ENCODE data around the gene OLFML2B. TPM values are rescaled to one million over a fixed set of nuclear protein-coding genes. Genes with fewer than 3 reads are reported as not detected.
A peak's percentile ranks its signal among the peaks of the same experiment; 100 is the strongest.

The OLFML2B gene
- total RNA-seq, 1 donor from 2014 or later, result 29.7 TPM

- peaks cover 20 to 38% (median 20%) of the 10 kb centered on the region in 3 donors for H3K4me1 ChIP-seq (ENCODE audit: control insufficient read depth in 3 of 3, insufficient read depth in 3 of 3, low read length in 3 of 3)
- H3K27ac ChIP-seq (ENCODE audit: low read depth, low read length), result peak overlapping the region; percentile 31
- H3K9me3 ChIP-seq (ENCODE audit: control insufficient read depth in 3 of 3, low read length in 3 of 3), result no peaks in the 10 kb centered on the region
- H3K36me3 ChIP-seq (ENCODE audit: control insufficient read depth in 3 of 3, insufficient read depth in 3 of 3, low read length in 3 of 3), result peaks cover 0 to 3% (median 2%) of the 10 kb centered on the region in 3 donors
- H3K4me3 ChIP-seq (ENCODE audit: low read length in 3 of 3), result no peak overlapping the region
- no peaks in the 10 kb centered on the region for H3K27me3 ChIP-seq (ENCODE audit: control insufficient read depth in 3 of 3, insufficient read depth in 3 of 3, low read length in 3 of 3)
- no peak overlapping the region for H3K9ac ChIP-seq (ENCODE audit: low read depth in 1 of 3, low read length in 3 of 3)
Observed at GRCh38 chr1:161946071-161946987, 77.3 kb downstream of the OLFML2B start.

- Histone ChIP-seq H3K9ac (ENCODE audit: low read depth in 1 of 3, low read length in 3 of 3) (no peak overlapping the region), H3K4me1 (ENCODE audit: control insufficient read depth in 3 of 3, insufficient read depth in 3 of 3, low read length in 3 of 3) (peaks cover 19 to 33% (median 20%) of the 10 kb centered on the region in 3 donors), H3K27me3 (ENCODE audit: control insufficient read depth in 3 of 3, insufficient read depth in 3 of 3, low read length in 3 of 3) (no peaks in the 10 kb centered on the region), H3K4me3 (ENCODE audit: low read length in 3 of 3) (no peak overlapping the region), H3K36me3 (ENCODE audit: control insufficient read depth in 3 of 3, insufficient read depth in 3 of 3, low read length in 3 of 3) (peaks cover 0 to 3% (median 2%) of the 10 kb centered on the region in 3 donors), H3K27ac (ENCODE audit: low read depth, low read length) (no peak overlapping the region), H3K9me3 (ENCODE audit: control insufficient read depth in 3 of 3, low read length in 3 of 3) (no peaks in the 10 kb centered on the region)
Observed at GRCh38 chr1:161945306-161946060, 78.2 kb downstream of the OLFML2B start.

DNA sequence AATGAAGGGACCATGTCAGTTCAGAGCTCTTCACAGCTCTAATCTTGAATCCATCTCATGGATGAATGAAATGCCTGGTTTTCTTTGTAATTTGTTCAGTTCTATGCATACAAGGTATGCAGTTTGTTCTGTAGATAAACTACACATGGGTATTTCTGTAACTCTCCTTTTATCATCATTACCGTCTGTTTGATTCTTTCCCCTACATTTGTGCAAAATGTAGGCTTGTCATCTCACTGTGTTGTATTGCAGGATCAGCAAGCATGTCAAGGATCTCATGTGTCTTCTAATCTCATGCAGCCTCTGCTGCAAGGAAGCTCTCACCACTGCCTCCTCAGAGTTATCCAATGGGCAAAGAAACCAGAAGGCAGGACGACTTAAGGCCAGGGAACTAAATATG lies 79.3 kb downstream of the OLFML2B start:
- H3K4me1 ChIP-seq (ENCODE audit: control insufficient read depth in 3 of 3, insufficient read depth in 3 of 3, low read length in 3 of 3), result peaks cover 9 to 23% (median 11%) of the 10 kb centered on the region in 3 donors
- no peaks in the 10 kb centered on the region for H3K27me3 ChIP-seq (ENCODE audit: control insufficient read depth in 3 of 3, insufficient read depth in 3 of 3, low read length in 3 of 3)
- H3K9ac ChIP-seq (ENCODE audit: low read depth in 1 of 3, low read length in 3 of 3), result no peak overlapping the region
- no peak overlapping the region for H3K4me3 ChIP-seq (ENCODE audit: low read length in 3 of 3)
- peaks cover 2 to 4% (median 3%) of the 10 kb centered on the region in 3 donors for H3K36me3 ChIP-seq (ENCODE audit: control insufficient read depth in 3 of 3, insufficient read depth in 3 of 3, low read length in 3 of 3)
- H3K9me3 ChIP-seq (ENCODE audit: control insufficient read depth in 3 of 3, low read length in 3 of 3), result no peaks in the 10 kb centered on the region
- no peak overlapping the region for H3K27ac ChIP-seq (ENCODE audit: low read depth, low read length)

DNA sequence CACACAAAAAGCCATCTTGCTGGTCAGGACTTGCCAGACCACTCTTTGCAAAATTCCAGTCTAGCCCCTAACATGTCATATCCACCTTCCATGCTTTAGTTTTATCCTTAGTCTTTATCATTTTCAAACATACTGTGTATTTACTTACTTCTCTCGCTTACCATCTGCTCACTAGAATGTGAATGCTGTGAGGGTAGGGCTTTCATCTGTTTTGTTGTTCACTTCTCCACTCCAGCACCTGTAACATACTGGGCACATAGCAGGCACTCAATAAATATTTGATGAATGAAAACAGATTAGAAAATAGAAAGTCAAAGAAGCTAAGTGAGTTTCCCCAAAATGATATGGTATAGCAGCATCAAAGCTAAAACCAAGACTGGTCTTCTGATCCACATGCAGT lies 79.9 kb downstream of the OLFML2B start:
- Histone ChIP-seq H3K9ac (ENCODE audit: low read depth in 1 of 3, low read length in 3 of 3) (no peak overlapping the region), H3K4me3 (ENCODE audit: low read length in 3 of 3) (no peak overlapping the region), H3K9me3 (ENCODE audit: control insufficient read depth in 3 of 3, low read length in 3 of 3) (no peaks in the 10 kb centered on the region)

DNA sequence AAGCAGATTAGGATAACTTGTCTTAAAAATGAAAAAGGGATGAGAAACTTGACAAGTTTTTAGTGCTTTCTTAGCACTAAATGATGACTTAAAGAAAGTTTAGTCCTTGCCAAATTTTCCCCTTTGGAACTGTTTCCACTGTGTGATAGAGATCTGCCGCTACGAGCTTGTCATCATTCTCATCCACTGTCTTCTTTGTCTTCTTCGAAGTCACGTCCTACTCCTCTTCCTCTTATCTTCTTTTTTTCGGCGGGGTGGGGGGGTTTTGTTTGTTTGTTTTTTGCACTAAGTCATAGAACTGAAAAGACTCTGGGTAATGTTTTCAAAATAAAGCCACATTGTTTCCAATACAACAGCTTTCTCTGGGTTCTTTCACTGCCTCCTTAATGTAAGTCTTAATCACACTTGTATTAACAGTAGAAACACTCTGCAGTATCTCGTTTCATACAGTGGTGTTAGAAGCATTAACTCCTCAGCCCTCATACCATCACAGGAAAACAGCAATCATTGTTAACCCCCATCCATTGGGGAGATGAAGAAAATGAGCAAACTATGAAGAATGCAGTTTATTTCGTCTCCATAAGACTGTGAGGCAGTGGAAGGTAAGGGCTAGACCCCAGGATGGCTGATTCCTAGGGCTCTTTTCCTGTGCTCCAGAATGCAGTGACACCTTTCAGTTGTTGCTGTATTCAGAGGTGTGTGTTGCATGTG lies 81.8 kb downstream of the OLFML2B start:
- Histone ChIP-seq H3K27ac (ENCODE audit: low read depth, low read length) (no peak overlapping the region), H3K9ac (ENCODE audit: low read depth in 1 of 3, low read length in 3 of 3) (no peak overlapping the region), H3K4me1 (ENCODE audit: control insufficient read depth in 3 of 3, insufficient read depth in 3 of 3, low read length in 3 of 3) (peaks cover 0 to 12% (median 3%) of the 10 kb centered on the region in 3 donors), H3K27me3 (ENCODE audit: control insufficient read depth in 3 of 3, insufficient read depth in 3 of 3, low read length in 3 of 3) (no peaks in the 10 kb centered on the region), H3K9me3 (ENCODE audit: control insufficient read depth in 3 of 3, low read length in 3 of 3) (no peaks in the 10 kb centered on the region), H3K36me3 (ENCODE audit: control insufficient read depth in 3 of 3, insufficient read depth in 3 of 3, low read length in 3 of 3) (peaks cover 2 to 4% (median 3%) of the 10 kb centered on the region in 3 donors), H3K4me3 (ENCODE audit: low read length in 3 of 3) (no peak overlapping the region)

More for the DNA sequence above, 79.9 kb downstream of the OLFML2B start:
- H3K27ac ChIP-seq (ENCODE audit: low read depth, low read length), result no peak overlapping the region
- H3K36me3 ChIP-seq (ENCODE audit: control insufficient read depth in 3 of 3, insufficient read depth in 3 of 3, low read length in 3 of 3), result peaks cover 2 to 4% (median 3%) of the 10 kb centered on the region in 3 donors
- peaks cover 3 to 16% (median 5%) of the 10 kb centered on the region in 3 donors for H3K4me1 ChIP-seq (ENCODE audit: control insufficient read depth in 3 of 3, insufficient read depth in 3 of 3, low read length in 3 of 3)
- H3K27me3 ChIP-seq (ENCODE audit: control insufficient read depth in 3 of 3, insufficient read depth in 3 of 3, low read length in 3 of 3), result no peaks in the 10 kb centered on the region

DNA sequence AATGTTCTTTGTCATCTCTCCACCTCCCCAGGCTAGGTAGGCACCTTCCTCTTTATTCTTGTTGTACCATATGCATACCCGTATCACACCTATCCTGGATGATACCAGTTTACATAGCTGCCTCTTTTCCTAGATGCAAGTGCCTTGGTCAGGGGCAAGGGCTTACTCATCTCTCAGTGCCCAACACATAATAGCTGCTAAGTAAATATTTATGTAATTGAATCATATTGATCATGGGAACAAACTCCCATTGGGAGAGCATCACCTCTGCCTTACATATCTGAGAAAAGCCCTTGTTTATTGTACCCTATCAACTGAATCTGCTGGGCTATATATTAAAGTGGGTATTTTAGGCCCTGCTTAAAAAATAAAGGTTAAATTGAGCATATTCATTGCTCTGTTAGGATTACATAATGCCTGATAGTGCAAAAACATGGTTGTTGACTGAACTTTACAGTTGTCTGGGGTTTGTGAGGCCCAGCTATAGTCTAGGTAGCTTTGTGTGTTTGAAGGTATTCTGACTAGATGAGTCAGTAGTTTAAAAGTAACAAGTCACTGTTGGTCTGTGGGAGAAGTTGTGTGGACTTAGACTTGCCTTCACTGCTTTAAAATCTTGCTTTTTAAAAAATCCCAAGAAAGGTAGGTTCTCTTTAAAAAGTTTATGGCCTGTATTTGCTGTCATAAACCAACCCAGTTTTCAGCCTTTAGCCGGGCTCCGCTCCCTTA lies 82.6 kb downstream of the OLFML2B start:
- Histone ChIP-seq H3K9ac (ENCODE audit: low read depth in 1 of 3, low read length in 3 of 3) (no peak overlapping the region), H3K4me3 (ENCODE audit: low read length in 3 of 3) (no peak overlapping the region), H3K27me3 (ENCODE audit: control insufficient read depth in 3 of 3, insufficient read depth in 3 of 3, low read length in 3 of 3) (no peaks in the 10 kb centered on the region), H3K9me3 (ENCODE audit: control insufficient read depth in 3 of 3, low read length in 3 of 3) (no peaks in the 10 kb centered on the region), H3K36me3 (ENCODE audit: control insufficient read depth in 3 of 3, insufficient read depth in 3 of 3, low read length in 3 of 3) (peaks cover 2 to 6% (median 3%) of the 10 kb centered on the region in 3 donors), H3K27ac (ENCODE audit: low read depth, low read length) (no peak overlapping the region), H3K4me1 (ENCODE audit: control insufficient read depth in 3 of 3, insufficient read depth in 3 of 3, low read length in 3 of 3) (peaks cover 0 to 12% (median under 1%) of the 10 kb centered on the region in 3 donors)

DNA sequence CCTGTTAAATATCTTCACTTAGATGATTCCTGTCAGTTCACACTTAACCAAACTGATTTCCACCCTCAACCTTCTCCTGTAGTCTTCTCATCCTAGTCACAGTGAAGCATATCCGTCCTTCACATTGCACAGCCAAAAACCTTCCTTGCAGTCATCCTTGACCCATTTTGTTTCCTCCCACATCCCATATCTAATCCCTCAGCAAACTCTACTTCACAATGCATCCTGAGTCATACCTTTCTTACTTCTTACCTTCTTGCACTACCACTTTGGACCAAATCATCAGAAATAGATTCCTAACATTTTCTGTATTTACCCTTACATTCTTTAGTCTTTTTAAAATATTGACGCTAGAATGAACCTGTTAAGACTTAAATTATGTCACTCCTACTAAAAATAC lies 86.9 kb downstream of the OLFML2B start:
- no peak overlapping the region for H3K4me3 ChIP-seq (ENCODE audit: low read length in 3 of 3)
- H3K27me3 ChIP-seq (ENCODE audit: control insufficient read depth in 3 of 3, insufficient read depth in 3 of 3, low read length in 3 of 3), result no peaks in the 10 kb centered on the region
- no peaks in the 10 kb centered on the region for H3K4me1 ChIP-seq (ENCODE audit: control insufficient read depth in 3 of 3, insufficient read depth in 3 of 3, low read length in 3 of 3)
- no peak overlapping the region for H3K9ac ChIP-seq (ENCODE audit: low read depth in 1 of 3, low read length in 3 of 3)
- peaks cover 0 to 6% (median 0%) of the 10 kb centered on the region in 3 donors for H3K36me3 ChIP-seq (ENCODE audit: control insufficient read depth in 3 of 3, insufficient read depth in 3 of 3, low read length in 3 of 3)
- H3K27ac ChIP-seq (ENCODE audit: low read depth, low read length), result no peak overlapping the region
- H3K9me3 ChIP-seq (ENCODE audit: control insufficient read depth in 3 of 3, low read length in 3 of 3), result no peaks in the 10 kb centered on the region

DNA sequence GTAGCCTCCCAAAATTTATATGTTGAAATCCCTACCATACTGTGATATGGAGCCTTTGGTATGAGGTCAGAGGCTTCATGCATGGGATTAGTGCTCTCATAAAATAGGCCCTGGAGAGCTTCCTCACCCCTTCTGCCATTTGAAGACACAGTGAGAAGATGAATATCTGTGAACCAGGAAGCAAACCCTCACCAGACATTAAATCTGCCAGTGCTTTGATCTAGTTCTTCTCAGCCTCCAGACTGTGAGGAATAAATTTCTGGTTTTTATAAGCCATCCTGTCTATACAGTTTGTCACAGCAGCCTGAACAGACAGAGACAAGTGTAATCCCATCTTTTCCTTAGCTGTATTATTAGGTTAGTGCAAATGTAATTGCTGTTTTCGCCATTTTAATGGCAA lies 88.4 kb downstream of the OLFML2B start:
- H3K4me3 ChIP-seq (ENCODE audit: low read length in 3 of 3), result no peak overlapping the region
- H3K9ac ChIP-seq (ENCODE audit: low read depth in 1 of 3, low read length in 3 of 3), result no peak overlapping the region
- H3K27me3 ChIP-seq (ENCODE audit: control insufficient read depth in 3 of 3, insufficient read depth in 3 of 3, low read length in 3 of 3), result no peaks in the 10 kb centered on the region
- H3K27ac ChIP-seq (ENCODE audit: low read depth, low read length), result no peak overlapping the region
- no peaks in the 10 kb centered on the region for H3K9me3 ChIP-seq (ENCODE audit: control insufficient read depth in 3 of 3, low read length in 3 of 3)
- H3K36me3 ChIP-seq (ENCODE audit: control insufficient read depth in 3 of 3, insufficient read depth in 3 of 3, low read length in 3 of 3), result peaks cover 0 to 6% (median 0%) of the 10 kb centered on the region in 3 donors
- no peaks in the 10 kb centered on the region for H3K4me1 ChIP-seq (ENCODE audit: control insufficient read depth in 3 of 3, insufficient read depth in 3 of 3, low read length in 3 of 3)
